Parathyroid adenoma (tissue), 2 donors: Measurements from ENCODE around the gene CNPY4.
A peak's percentile ranks its signal among the peaks of the same experiment; 100 is the strongest.

Source experiments
- H2AFZ ChIP-seq: fragments of 300-600 bp; sonication (generic); one replicate; pipeline ENCODE4 v1.7.0; 2017; ENCODE audit warnings: antibody characterized with exemption, mild to moderate bottlenecking
- H3K27ac ChIP-seq: fragments of 300-600 bp; sonication (generic); one replicate; pipeline ENCODE4 v1.7.0; 2017
- H3K27me3 ChIP-seq: fragments of 300-600 bp; sonication (generic); one replicate; pipeline ENCODE4 v1.7.0; 2017; ENCODE audit warnings: low read length; ENCODE audit not compliant: control insufficient read depth, insufficient read depth
- H3K36me3 ChIP-seq: fragments of 300-600 bp; sonication (generic); one replicate; pipeline ENCODE4 v1.7.0; 2017; ENCODE audit warnings: low read length; ENCODE audit not compliant: control insufficient read depth, insufficient read depth
- H3K4me1 ChIP-seq: fragments of 300-600 bp; sonication (generic); one replicate; pipeline ENCODE4 v1.7.0; 2017; ENCODE audit warnings: control low read depth
- H3K4me2 ChIP-seq: fragments of 300-600 bp; sonication (generic); one replicate; pipeline ENCODE4 v1.7.0; 2017; ENCODE audit warnings: low read length
- H3K4me3 ChIP-seq: fragments of 300-600 bp; sonication (generic); one replicate; pipeline ENCODE4 v1.7.0; 2017; ENCODE audit warnings: low read depth, low read length
- H3K79me2 ChIP-seq: fragments of 300-600 bp; sonication (generic); one replicate; pipeline ENCODE4 v1.7.0; 2017; ENCODE audit warnings: control low read depth
- H3K9ac ChIP-seq: fragments of 300-600 bp; sonication (generic); one replicate; pipeline ENCODE4 v1.7.0; 2017; ENCODE audit warnings: mild to moderate bottlenecking
- H3K9me3 ChIP-seq: fragments of 300-600 bp; sonication (generic); one replicate; pipeline ENCODE4 v1.7.0; 2017; ENCODE audit warnings: low read length; ENCODE audit not compliant: control insufficient read depth
- CTCF ChIP-seq: fragments of 300-600 bp; sonication (generic); IDR thresholded peaks from one replicate; pipeline ENCODE4 v1.7.0; 2017; ENCODE audit warnings: antibody characterized with exemption, mild to moderate bottlenecking
- donor health status: primary hyperparathyroidism.

CNPY4 gene

GRCh38 chr7:100171840-100172239 is 52.4 kb downstream of the CNPY4 start:
- Histone ChIP-seq H3K27me3 (no peaks in the 10 kb centered on the region), H3K36me3 (no peaks in the 10 kb centered on the region), H3K9me3 (no peaks in the 10 kb centered on the region), H3K9ac (no peak overlapping the region), H3K4me2 (peak overlapping the region; percentile 38), H3K4me3 (no peak overlapping the region), H3K27ac (no peak overlapping the region), H2AFZ (peak overlapping the region; percentile 81), H3K79me2 (no peaks in the 10 kb centered on the region), H3K4me1 (peaks cover 6% of the 10 kb centered on the region)
- no peak for TF ChIP-seq CTCF

GRCh38 chr7:100173806-100174495 is 54.5 kb downstream of the CNPY4 start:
- H2AFZ ChIP-seq = no peak overlapping the region
- H3K9ac ChIP-seq = no peak overlapping the region
- no peak overlapping the region for H3K27ac ChIP-seq
- H3K4me1 ChIP-seq = peaks cover 2% of the 10 kb centered on the region
- H3K9me3 ChIP-seq = no peaks in the 10 kb centered on the region
- no peak overlapping the region for H3K4me2 ChIP-seq
- TF ChIP-seq CTCF = no peak
- H3K79me2 ChIP-seq = no peaks in the 10 kb centered on the region
- no peaks in the 10 kb centered on the region for H3K36me3 ChIP-seq
- H3K4me3 ChIP-seq = no peak overlapping the region
- no peaks in the 10 kb centered on the region for H3K27me3 ChIP-seq

- Histone ChIP-seq H3K9ac (no peak overlapping the region), H3K4me1 (peaks cover 2% of the 10 kb centered on the region), H3K27ac (no peak overlapping the region), H3K9me3 (no peaks in the 10 kb centered on the region), H3K4me2 (no peak overlapping the region), H3K79me2 (no peaks in the 10 kb centered on the region), H3K27me3 (no peaks in the 10 kb centered on the region), H3K4me3 (no peak overlapping the region), H2AFZ (no peak overlapping the region), H3K36me3 (no peaks in the 10 kb centered on the region)
- TF ChIP-seq CTCF = no peak
Measured at GRCh38 chr7:100174582-100174981, 55.1 kb downstream of the CNPY4 start.
